ENCODE results near the gene RSBN1L. TPM values are rescaled to one million over a fixed set of nuclear protein-coding genes. Genes with fewer than 3 reads are reported as not detected.

The RSBN1L gene
- total RNA-seq, 1 donor = 21.4 TPM

DNA sequence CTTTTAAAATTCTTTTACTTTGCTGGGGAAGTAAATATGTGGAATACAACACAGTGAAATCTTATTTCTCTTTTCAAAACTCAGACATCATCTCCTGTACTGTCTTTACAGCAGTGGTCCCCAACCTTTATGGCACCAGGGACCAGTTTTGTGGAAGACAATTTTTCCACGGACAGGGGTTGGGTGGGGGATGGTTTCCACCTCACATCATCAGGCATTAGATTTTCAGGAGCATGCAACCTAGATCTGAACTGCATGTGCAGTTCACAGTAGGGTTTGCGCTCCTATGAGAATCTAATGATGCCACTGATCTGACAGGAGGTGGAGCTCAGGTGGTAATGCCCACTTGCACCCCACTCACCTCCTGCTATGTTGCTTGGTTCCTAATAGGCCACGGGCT is 89.8 kb downstream of the RSBN1L start:
- no peak for TF ChIP-seq CTCF (IDR thresholded peaks at IDR 0.05; ENCODE audit: extremely low read depth, low read depth, low read length)
- H3K36me3 ChIP-seq (ENCODE audit: insufficient read depth, low read length) = no peaks in the 10 kb centered on the region
- no peak overlapping the region for H2AFZ ChIP-seq (ENCODE audit: low read length)
- H3K79me2 ChIP-seq (ENCODE audit: insufficient read depth, low read length) = no peaks in the 10 kb centered on the region
- H3K27me3 ChIP-seq (ENCODE audit: insufficient read depth, low read length) = no peaks in the 10 kb centered on the region
- DNase-seq (ENCODE audit: insufficient read length, low spot score, missing footprints) = no peak
- H3K4me1 ChIP-seq (ENCODE audit: insufficient read depth, low read length) = no peaks in the 10 kb centered on the region
- H3K4me2 ChIP-seq (ENCODE audit: insufficient read depth, low read length) = no peak overlapping the region
- no peak overlapping the region for H3K4me3 ChIP-seq (ENCODE audit: insufficient read depth, low read length)
- no peaks in the 10 kb centered on the region for H4K20me1 ChIP-seq (ENCODE audit: insufficient read depth, low read length)
- no peak overlapping the region for H3K27ac ChIP-seq (ENCODE audit: low read depth, low read length)
- no peaks in the 10 kb centered on the region for H3K9me3 ChIP-seq (ENCODE audit: low read depth, low read length)

- TF ChIP-seq CTCF (IDR thresholded peaks at IDR 0.05; ENCODE audit: extremely low read depth, low read depth, low read length) = no peak
- Histone ChIP-seq H3K4me3 (ENCODE audit: insufficient read depth, low read length) (no peak overlapping the region), H3K79me2 (ENCODE audit: insufficient read depth, low read length) (no peaks in the 10 kb centered on the region)
Measured at GRCh38 chr7:77786741-77787140, 90.5 kb downstream of the RSBN1L start.

GRCh38 chr7:77788327-77788902 is 92.2 kb downstream of the RSBN1L start:
- TF ChIP-seq CTCF (IDR thresholded peaks at IDR 0.05; ENCODE audit: extremely low read depth, low read depth, low read length) = no peak
- Histone ChIP-seq H3K4me1 (ENCODE audit: insufficient read depth, low read length) (no peaks in the 10 kb centered on the region), H3K36me3 (ENCODE audit: insufficient read depth, low read length) (no peaks in the 10 kb centered on the region), H3K27me3 (ENCODE audit: insufficient read depth, low read length) (no peaks in the 10 kb centered on the region), H2AFZ (ENCODE audit: low read length) (no peak overlapping the region), H3K27ac (ENCODE audit: low read depth, low read length) (no peak overlapping the region), H3K79me2 (ENCODE audit: insufficient read depth, low read length) (peaks cover under 1% of the 10 kb centered on the region), H3K9me3 (ENCODE audit: low read depth, low read length) (no peaks in the 10 kb centered on the region), H3K4me2 (ENCODE audit: insufficient read depth, low read length) (no peak overlapping the region), H4K20me1 (ENCODE audit: insufficient read depth, low read length) (no peaks in the 10 kb centered on the region), H3K4me3 (ENCODE audit: insufficient read depth, low read length) (no peak overlapping the region)
- no peak for DNase-seq (ENCODE audit: insufficient read length, low spot score, missing footprints)

More at GRCh38 chr7:77786741-77787140, 90.5 kb downstream of the RSBN1L start:
- Histone ChIP-seq H3K27ac (ENCODE audit: low read depth, low read length) (no peak overlapping the region), H3K36me3 (ENCODE audit: insufficient read depth, low read length) (no peaks in the 10 kb centered on the region), H3K4me2 (ENCODE audit: insufficient read depth, low read length) (no peak overlapping the region), H3K27me3 (ENCODE audit: insufficient read depth, low read length) (no peaks in the 10 kb centered on the region), H2AFZ (ENCODE audit: low read length) (no peak overlapping the region), H3K9me3 (ENCODE audit: low read depth, low read length) (no peaks in the 10 kb centered on the region), H3K4me1 (ENCODE audit: insufficient read depth, low read length) (no peaks in the 10 kb centered on the region), H4K20me1 (ENCODE audit: insufficient read depth, low read length) (no peaks in the 10 kb centered on the region)
- DNase-seq (ENCODE audit: insufficient read length, low spot score, missing footprints) = no peak

DNA sequence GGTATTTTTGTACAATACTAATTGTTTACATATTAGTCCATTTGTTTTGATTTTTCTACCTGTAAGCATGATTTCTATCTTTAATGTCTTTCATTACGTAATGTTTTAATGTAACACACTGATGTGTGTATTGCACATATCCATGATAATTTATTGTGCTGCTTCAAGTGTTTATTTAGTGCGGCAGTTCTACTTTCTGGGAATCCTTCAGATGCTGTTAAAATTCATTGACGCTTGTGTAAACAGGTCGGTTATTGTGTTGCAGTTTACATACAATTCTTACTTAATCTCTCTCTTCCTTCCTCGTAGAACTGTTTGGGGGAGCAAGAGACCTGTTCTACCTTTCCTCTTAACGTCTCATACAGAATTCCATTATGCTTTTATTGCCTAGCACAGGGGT is 95.1 kb downstream of the RSBN1L start:
- Histone ChIP-seq H3K9me3 (ENCODE audit: low read depth, low read length) (no peaks in the 10 kb centered on the region), H3K4me1 (ENCODE audit: insufficient read depth, low read length) (no peaks in the 10 kb centered on the region), H3K27me3 (ENCODE audit: insufficient read depth, low read length) (no peaks in the 10 kb centered on the region), H3K36me3 (ENCODE audit: insufficient read depth, low read length) (no peaks in the 10 kb centered on the region), H4K20me1 (ENCODE audit: insufficient read depth, low read length) (no peaks in the 10 kb centered on the region), H3K27ac (ENCODE audit: low read depth, low read length) (no peak overlapping the region), H3K4me2 (ENCODE audit: insufficient read depth, low read length) (no peak overlapping the region), H2AFZ (ENCODE audit: low read length) (no peak overlapping the region), H3K4me3 (ENCODE audit: insufficient read depth, low read length) (no peak overlapping the region), H3K79me2 (ENCODE audit: insufficient read depth, low read length) (peaks cover 30% of the 10 kb centered on the region)
- no peak for DNase-seq (ENCODE audit: insufficient read length, low spot score, missing footprints)
- TF ChIP-seq CTCF (IDR thresholded peaks at IDR 0.05; ENCODE audit: extremely low read depth, low read depth, low read length) = no peak
